Kidney (tissue), 14 donors: ENCODE results near the gene MT1G. TPM values are rescaled to one million over a fixed set of nuclear protein-coding genes. Genes with fewer than 3 reads are reported as not detected.
"Not testable (repeated sequence)": the region's sequence is repeated elsewhere in the genome, so short reads cannot be mapped to it uniquely, and the experiment has no call there.

Source experiments
- DNase-seq, 5 donors: peaks; one replicate each; pipeline ENCODE4 v3.0.0-alpha.2; 2013 to 2020
- FAIRE-seq: peaks from 2 replicates; lab custom pipeline; 2012; peaks lifted over from hg19 to GRCh38; lab: Jason Lieb, UNC
- H3K27ac ChIP-seq, 2 donors: one replicate each; pipeline ENCODE4 v1.7.0; 2013; ENCODE audit warnings: low read depth in 2 of 2, low read length in 2 of 2, inconsistent platforms in 1 of 2
- H3K27me3 ChIP-seq: one replicate; pipeline ENCODE4 v1.7.1; 2013; ENCODE audit warnings: low read length, inconsistent platforms; ENCODE audit not compliant: control insufficient read depth, insufficient read depth
- H3K36me3 ChIP-seq, 3 donors: one replicate each; pipeline versions ENCODE4 v1.7.0 to v1.7.1; 2013; ENCODE audit warnings: low read length in 3 of 3, control low read depth in 1 of 3, inconsistent platforms in 1 of 3; ENCODE audit not compliant: insufficient read depth in 3 of 3, control insufficient read depth in 2 of 3
- H3K4me1 ChIP-seq, 3 donors: one replicate each; pipeline versions ENCODE4 v1.7.0 to v1.7.1; 2013; ENCODE audit warnings: low read length in 3 of 3, inconsistent platforms in 1 of 3, low read depth in 1 of 3; ENCODE audit not compliant: control insufficient read depth in 2 of 3, insufficient read depth in 2 of 3
- H3K4me3 ChIP-seq, 3 donors: one replicate each; pipeline versions ENCODE4 v1.7.0 to v1.8.1; 2013; ENCODE audit warnings: low read length in 3 of 3, control low read depth in 1 of 3, inconsistent platforms in 1 of 3
- H3K9ac ChIP-seq, 3 donors: one replicate each; pipeline versions ENCODE4 v1.7.0 to v1.7.1; 2013; ENCODE audit warnings: low read length in 3 of 3, control low read depth in 1 of 3, inconsistent platforms in 1 of 3
- H3K9me3 ChIP-seq, 3 donors: one replicate each; pipeline versions ENCODE4 v1.7.0 to v1.7.1; 2013; ENCODE audit warnings: low read length in 3 of 3, control low read depth in 1 of 3, inconsistent platforms in 1 of 3; ENCODE audit not compliant: control insufficient read depth in 2 of 3, insufficient read depth in 1 of 3
- intact Hi-C: fragments of 100-400 bp; cut with DNase I; formaldehyde crosslinking; loops from one replicate; pipeline ENCODE4 v1.11.1; 2022
- polyA plus RNA-seq: library from polyadenylated mRNA; stranded (reverse); fragments of 350-450 nt; fragmentation: Illumina TruSeq; extraction: RNeasy Lipid Tissue Mini Kit (QIAGEN cat#74804); gene quantifications from one replicate; pipeline ENCODE4 v1.2.3, GENCODE V29; 2014; ENCODE audit warnings: low read depth, low replicate concordance; ENCODE audit not compliant: insufficient read depth
- total RNA-seq: library from RNA; stranded (reverse); fragmentation: NEBNext Ultra II Directional; extraction: Animal tissue kit (Norgen Biotek cat#: 25700); gene quantifications from one replicate; pipeline ENCODE4 v1.2.1, GENCODE V29; 2021
- TF ChIP-seq, protein P1 (sequence below): IDR thresholded peaks from 3 replicates; pipeline ENCODE4 v1.5.1; 2012; ENCODE audit warnings: mild to moderate bottlenecking, moderate library complexity, borderline replicate concordance; ENCODE audit not compliant: insufficient read depth; ENCODE audit errors: extremely low read depth
- donor health status: control.
- donor health status: control.
- donor health status: control.
- donor health status: control.
- donor health status: control.
- donor health status: DM: yes; HTN: yes; CAD: no.
- donor health status: Normal renal cell carcinoma (clear cell type).

Gene MT1G
- total and polyA plus RNA-seq, 2 donors from 2014 or later = 33.6 to 2,564 TPM

DNA sequence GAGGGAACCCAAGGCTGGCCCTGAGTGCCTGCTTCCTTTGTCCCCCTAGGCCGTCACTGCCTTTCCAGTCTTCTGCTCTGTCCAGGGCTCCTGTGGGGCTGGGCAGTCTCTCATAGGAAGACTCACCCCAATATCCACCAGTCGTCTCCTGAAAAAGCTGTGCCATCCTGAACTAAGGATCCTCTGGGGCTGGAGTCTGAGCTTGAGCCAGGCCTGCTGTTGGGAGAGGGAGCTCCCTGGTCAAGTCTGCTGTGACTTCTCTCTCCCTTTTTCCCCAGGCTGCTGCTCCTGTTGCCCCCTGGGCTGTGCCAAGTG lies 2.7 kb upstream of the MT1G start:
- TF ChIP-seq, protein P1, sequence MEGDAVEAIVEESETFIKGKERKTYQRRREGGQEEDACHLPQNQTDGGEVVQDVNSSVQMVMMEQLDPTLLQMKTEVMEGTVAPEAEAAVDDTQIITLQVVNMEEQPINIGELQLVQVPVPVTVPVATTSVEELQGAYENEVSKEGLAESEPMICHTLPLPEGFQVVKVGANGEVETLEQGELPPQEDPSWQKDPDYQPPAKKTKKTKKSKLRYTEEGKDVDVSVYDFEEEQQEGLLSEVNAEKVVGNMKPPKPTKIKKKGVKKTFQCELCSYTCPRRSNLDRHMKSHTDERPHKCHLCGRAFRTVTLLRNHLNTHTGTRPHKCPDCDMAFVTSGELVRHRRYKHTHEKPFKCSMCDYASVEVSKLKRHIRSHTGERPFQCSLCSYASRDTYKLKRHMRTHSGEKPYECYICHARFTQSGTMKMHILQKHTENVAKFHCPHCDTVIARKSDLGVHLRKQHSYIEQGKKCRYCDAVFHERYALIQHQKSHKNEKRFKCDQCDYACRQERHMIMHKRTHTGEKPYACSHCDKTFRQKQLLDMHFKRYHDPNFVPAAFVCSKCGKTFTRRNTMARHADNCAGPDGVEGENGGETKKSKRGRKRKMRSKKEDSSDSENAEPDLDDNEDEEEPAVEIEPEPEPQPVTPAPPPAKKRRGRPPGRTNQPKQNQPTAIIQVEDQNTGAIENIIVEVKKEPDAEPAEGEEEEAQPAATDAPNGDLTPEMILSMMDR = no peak
- intact Hi-C loops = no loop called here
- Histone ChIP-seq H3K9ac (no peak overlapping the region), H3K9me3 (no peaks in the 10 kb centered on the region), H3K36me3 (no peaks in the 10 kb centered on the region), H3K27ac (peak overlapping the region in 1 of 2 donors; percentile 28), H3K4me3 (peak overlapping the region in 2 of 3 donors; percentile 65 to 76), H3K27me3 (peaks cover 64% of the 10 kb centered on the region), H3K4me1 (peaks cover 0 to 8% (median 0%) of the 10 kb centered on the region in 3 donors)
- FAIRE-seq = no peak
- no peak for DNase-seq

DNA sequence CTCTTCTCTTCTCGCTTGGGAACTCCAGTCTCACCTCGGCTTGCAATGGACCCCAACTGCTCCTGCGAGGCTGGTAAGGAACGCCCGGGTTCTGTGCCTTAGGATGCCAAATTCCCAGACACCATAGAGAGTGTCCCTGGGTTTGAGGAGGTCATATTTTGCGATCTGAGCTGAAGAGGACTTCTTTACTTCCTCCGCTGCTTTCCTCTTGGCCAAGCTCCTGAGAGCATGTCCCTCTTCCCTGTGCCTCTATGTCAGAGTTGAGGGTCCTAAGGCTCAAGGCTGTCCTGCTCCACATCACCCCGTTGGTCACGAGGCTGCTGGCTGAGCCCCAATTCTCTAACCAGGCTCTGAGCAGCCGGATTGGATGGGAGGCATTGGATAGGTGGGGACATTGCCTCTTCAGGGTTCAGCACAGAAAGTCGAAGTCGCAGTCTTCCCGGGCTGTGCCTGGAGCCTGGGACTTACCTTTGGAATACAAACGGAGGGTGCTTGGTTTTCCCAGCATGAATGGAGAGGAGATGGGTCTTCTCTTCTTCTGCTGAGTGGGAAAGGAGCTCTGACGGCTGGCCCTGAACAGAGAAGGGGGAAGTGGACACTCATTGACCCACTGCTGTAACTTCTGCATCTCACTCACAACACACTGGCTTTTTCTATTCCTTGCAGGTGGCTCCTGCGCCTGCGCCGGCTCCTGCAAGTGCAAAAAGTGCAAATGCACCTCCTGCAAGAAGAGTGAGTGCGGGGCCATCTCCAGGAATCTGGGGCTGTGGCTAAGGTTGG lies 2.2 kb upstream of the MT1G start:
- H3K4me1 ChIP-seq = peaks cover 0 to 8% (median 0%) of the 10 kb centered on the region in 3 donors
- TF ChIP-seq, protein P1 = no peak
- H3K36me3 ChIP-seq = no peaks in the 10 kb centered on the region
- intact Hi-C loops = no loop called here
- no peak overlapping the region for H3K27ac ChIP-seq
- H3K9me3 ChIP-seq = no peaks in the 10 kb centered on the region
- peaks cover 58% of the 10 kb centered on the region for H3K27me3 ChIP-seq
- peak overlapping the region in 2 of 3 donors; percentile 65 to 76 for H3K4me3 ChIP-seq
- no peak overlapping the region for H3K9ac ChIP-seq
- DNase-seq (no peak), FAIRE-seq (no peak)

DNA sequence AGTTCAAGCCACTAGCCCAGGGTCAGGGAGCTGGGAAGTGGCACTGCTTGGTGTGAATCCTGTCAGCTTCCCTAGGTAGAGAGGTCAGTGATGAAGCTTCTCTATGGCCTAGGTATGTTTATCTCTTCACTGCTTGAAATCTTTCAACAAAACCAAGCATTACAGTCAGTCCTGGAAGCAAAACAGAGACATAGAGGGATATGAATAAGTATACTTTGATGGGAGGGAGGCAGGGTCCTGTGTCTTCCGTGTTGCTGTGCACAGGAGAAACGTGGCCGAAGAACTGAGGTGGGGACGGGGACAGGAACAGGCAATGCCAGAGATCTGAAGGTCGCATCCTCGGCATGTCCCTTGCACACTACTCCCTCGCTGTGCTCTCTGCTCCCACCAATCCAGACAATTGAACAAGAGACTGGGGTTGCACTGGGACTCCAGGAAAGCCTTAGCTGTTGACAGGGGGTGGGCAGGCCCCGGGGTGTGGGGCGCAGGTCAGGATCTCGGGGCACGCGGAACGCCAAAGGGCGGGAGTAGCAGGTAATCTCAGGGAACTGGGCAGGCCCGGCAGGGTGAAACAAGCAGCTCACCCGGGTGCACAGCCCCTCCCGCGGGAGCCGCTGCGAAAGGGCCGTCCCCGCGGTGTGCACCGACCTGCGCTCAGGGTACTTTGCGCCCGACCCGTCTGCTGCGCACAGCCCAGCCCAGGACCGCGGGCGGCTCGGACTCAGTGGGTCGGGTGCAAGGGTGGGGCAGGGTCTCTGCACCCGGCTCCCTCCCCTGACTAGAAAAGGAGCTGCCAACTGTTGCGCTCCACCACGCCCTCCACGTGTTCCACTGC lies 1.4 kb upstream of the MT1G start, which contains the start of gene MT1H:
MT1H (plus strand) TSS at position 810 of the 835 bp plus-strand sequence. CDS start 71 bp downstream, outside the sequence.
- TF ChIP-seq, protein P1 = no peak
- Histone ChIP-seq H3K4me3 (peak within 1 kb of the TSS in 2 of 3 donors; percentile 71 to 76), H3K27me3 (peaks cover 61% of the 10 kb centered on the region), H3K36me3 (no peaks in the 10 kb centered on the region), H3K9ac (peak within 1 kb of the TSS in 2 of 3 donors; percentile 28 to 51), H3K9me3 (no peaks in the 10 kb centered on the region), H3K4me1 (peaks cover 0 to 8% (median 0%) of the 10 kb centered on the region in 3 donors), H3K27ac (peak within 1 kb of the TSS; percentile 8 to 22)
- intact Hi-C loops = no loop called here
- DNase-seq (no peak), FAIRE-seq (no peak)

DNA sequence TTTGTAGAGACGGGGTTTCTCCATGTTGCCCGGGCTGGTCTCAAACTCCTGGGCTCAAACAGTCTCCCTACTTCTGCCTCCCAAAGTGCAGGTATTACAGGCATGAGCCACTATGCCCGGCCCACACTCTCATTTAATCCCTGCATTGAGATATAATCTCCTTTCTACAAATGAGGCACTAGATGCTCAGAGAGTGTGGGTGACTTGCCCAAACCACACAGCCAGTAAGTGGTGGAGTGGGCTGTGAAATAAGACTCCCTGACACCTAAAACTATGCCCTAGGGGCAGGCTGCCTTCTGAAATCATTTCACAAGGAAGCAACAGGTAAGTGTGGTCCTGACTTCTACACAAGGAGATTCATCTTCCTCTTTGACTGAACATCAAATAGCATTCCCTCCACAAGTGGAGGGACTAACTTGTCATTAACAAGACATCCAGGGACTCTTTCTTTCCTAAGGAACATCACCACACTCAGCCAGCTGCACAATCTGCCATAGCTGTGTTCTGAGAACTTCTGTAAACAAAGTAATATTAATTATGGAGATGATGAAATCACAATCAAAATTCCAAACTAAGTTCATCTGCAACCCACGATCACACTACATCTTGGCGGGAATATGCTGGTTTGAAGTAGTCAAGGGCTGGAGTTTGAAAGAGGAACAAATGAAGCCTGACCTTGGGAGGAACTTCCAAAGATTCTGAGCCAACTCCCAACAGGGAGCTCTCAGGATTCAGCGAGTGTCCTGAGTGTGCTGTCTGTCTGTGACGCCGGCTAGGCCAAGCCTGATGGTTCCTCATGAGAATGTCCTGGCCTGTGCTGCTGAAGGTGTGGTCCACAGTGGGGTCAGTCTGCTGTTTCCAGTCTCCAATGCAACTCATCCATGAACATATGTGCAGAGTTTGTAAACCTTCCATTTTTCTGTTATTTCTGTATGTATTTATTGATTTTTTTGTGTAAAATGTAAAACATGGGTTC lies 2.3 kb downstream of the MT1G start:
- H3K9ac ChIP-seq, FAIRE-seq, H3K27ac ChIP-seq, H3K36me3 ChIP-seq, intact Hi-C loops, H3K9me3 ChIP-seq, DNase-seq: not testable (repeated sequence)
- Histone ChIP-seq H3K4me3 (peak overlapping the region in 2 of 3 donors; percentile 25 to 76), H3K4me1 (peaks cover 0 to 10% (median 0%) of the 10 kb centered on the region in 3 donors), H3K27me3 (peaks cover 63% of the 10 kb centered on the region)
